ENCODE data around the gene SPATS2L.

GRCh38 chr2:200492656-200493055 is 186.2 kb downstream of the SPATS2L start:
- no peak for TF ChIP-seq CTCF (IDR thresholded peaks at IDR 0.05)
- TF ChIP-seq ZNF302 (CRISPR knock-in tag; IDR thresholded peaks at IDR 0.05), result no peak
- TF ChIP-seq RAD21 (conservative IDR thresholded peaks at IDR 0.05 in 1 of 2, IDR thresholded peaks at IDR 0.05 in 1 of 2), result no peak
- no peak for TF ChIP-seq POLR2A (IDR thresholded peaks at IDR 0.05; ENCODE audit: low read length)
- TF ChIP-seq USF2 (IDR thresholded peaks at IDR 0.05), result no peak
- no peak for TF ChIP-seq JUN (IDR thresholded peaks at IDR 0.05)

Measured in A549 (cell line).